Measurements from ENCODE around the gene KCTD20.
"Not testable (repeated sequence)": the region's sequence is repeated elsewhere in the genome, so short reads cannot be mapped to it uniquely, and the experiment has no call there.

KCTD20 gene

DNA sequence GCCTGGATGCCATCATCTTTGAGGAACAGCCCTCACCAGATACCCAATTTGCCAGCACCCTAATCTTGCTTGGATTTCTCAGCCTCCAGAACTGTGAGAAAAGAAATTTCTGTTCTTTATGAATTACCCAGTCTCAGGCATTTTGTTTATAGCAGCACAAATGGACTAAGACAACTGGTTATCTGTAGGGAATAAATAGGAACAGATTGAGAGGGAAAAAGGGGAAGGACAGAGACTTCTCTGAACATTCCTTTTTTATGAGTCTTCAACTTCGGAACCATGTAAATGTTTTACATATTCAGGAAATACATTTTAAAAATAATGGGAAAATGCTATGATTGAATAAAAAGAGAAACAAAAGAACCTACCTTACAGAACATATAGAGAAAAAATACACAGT lies 20.9 kb downstream of the KCTD20 start:
- Histone ChIP-seq H3K36me3 (ENCODE audit: insufficient read depth, low read length) (no peaks in the 10 kb centered on the region), H3K9ac (ENCODE audit: low read depth, low read length) (no peak overlapping the region), H3K9me3 (ENCODE audit: control insufficient read depth, insufficient read depth, low read length) (no peaks in the 10 kb centered on the region), H3K4me1 (ENCODE audit: insufficient read depth, low read length) (peaks cover 6% of the 10 kb centered on the region; the same call in 1 of the 2 replicates)

DNA sequence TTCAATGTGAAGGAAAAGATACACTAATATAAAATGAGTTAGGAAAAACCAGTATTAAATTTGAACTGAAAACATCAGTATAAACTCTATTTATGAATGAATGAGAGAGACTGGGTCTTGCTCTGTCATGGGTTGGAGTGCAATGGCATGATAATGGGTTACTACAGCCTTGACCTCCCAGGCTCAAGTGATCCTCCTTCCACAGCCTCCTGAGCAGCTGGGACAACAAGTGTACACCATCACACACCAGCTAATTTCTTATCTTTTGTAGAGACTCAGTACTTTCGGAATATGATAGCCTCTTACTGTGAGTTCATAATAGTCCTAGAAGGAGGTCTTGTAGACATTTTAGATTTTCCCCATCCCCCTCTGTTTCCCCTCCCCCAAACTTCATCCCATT lies 21.4 kb downstream of the KCTD20 start:
- no peaks in the 10 kb centered on the region for H3K9me3 ChIP-seq (ENCODE audit: control insufficient read depth, insufficient read depth, low read length)
- no peak overlapping the region for H3K9ac ChIP-seq (ENCODE audit: low read depth, low read length)
- H3K36me3 ChIP-seq (ENCODE audit: insufficient read depth, low read length), result no peaks in the 10 kb centered on the region
- H3K4me1 ChIP-seq (ENCODE audit: insufficient read depth, low read length), result peaks cover 6% of the 10 kb centered on the region; the same call in 1 of the 2 replicates

DNA sequence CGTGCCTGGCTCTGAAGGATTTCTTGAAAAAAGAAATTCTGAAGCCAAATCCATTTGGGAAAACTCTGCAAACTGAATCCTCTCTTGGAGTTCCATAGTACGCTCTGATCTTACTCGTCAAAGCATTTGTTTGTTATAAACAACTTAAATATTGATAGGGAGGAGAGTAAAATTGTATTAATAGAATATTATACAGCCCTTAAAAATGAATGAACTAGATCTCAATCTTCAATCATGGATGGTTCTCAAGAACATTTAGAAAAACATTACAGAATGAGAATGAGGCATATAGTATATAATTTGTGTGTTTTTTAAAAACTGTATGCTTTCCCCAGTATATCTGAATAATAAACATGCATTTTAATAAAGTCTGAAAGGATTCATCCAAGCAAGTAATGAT lies 24.8 kb downstream of the KCTD20 start:
- Histone ChIP-seq H3K9ac (ENCODE audit: low read depth, low read length) (no peak overlapping the region), H3K4me1 (ENCODE audit: insufficient read depth, low read length) (peaks cover 6% of the 10 kb centered on the region; the same call in 1 of the 2 replicates), H3K36me3 (ENCODE audit: insufficient read depth, low read length) (peaks cover 3% of the 10 kb centered on the region; the same call in 1 of the 2 replicates), H3K9me3 (ENCODE audit: control insufficient read depth, insufficient read depth, low read length) (no peaks in the 10 kb centered on the region)

DNA sequence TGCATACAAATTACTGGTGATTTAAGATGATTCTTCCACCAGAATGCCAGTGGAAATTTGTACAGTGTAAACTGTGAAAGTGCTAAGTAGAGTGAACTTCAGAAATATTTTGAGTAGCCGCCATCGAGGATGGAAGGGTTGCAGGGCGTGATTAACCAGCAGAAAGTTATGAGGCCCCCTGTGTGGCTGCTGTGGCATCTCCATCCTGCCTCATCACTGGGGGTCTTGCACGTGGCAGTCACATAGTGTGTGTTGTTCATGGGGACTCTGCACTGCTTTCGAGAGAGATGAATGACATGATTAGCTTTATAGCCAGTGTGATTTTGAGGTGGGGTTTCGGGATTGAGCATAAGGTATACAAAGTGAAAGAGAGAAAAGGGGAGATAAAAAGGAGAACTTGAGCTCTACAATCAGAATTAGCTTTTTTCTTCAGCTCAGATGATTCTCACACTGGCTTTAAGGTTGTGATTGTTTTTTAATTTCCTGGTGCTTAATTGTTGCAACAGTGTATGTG lies 26.4 kb downstream of the KCTD20 start:
- Histone ChIP-seq H3K9me3 (ENCODE audit: control insufficient read depth, insufficient read depth, low read length) (no peaks in the 10 kb centered on the region), H3K9ac (ENCODE audit: low read depth, low read length) (no peak overlapping the region), H3K4me1 (ENCODE audit: insufficient read depth, low read length) (peaks cover 3% of the 10 kb centered on the region; the same call in 1 of the 2 replicates), H3K36me3 (ENCODE audit: insufficient read depth, low read length) (peaks cover 3% of the 10 kb centered on the region; the same call in 1 of the 2 replicates)

DNA sequence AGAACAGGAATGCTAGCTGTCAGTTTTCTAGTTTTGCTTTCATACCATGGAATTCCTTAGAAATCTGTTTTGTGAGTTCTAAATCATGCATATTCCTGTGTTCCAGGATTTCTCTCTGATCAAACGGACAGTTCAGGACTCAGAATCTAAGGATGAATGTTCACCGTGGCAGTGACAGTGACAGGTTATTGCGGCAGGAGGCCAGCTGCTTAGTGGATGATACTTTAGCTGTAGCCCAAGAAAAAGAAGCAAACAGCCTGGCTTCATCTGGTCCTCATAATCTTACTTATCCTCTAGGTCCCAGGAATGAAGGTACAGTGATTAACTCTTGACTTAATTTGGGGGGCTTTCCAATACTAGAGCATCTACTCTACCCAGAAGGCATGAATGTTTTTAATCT lies 27.1 kb downstream of the KCTD20 start:
- H3K9me3 ChIP-seq (ENCODE audit: control insufficient read depth, insufficient read depth, low read length), result no peaks in the 10 kb centered on the region
- H3K9ac ChIP-seq (ENCODE audit: low read depth, low read length), result no peak overlapping the region
- no peaks in the 10 kb centered on the region for H3K4me1 ChIP-seq (ENCODE audit: insufficient read depth, low read length)
- H3K36me3 ChIP-seq (ENCODE audit: insufficient read depth, low read length), result peaks cover 3% of the 10 kb centered on the region; the same call in 1 of the 2 replicates

DNA sequence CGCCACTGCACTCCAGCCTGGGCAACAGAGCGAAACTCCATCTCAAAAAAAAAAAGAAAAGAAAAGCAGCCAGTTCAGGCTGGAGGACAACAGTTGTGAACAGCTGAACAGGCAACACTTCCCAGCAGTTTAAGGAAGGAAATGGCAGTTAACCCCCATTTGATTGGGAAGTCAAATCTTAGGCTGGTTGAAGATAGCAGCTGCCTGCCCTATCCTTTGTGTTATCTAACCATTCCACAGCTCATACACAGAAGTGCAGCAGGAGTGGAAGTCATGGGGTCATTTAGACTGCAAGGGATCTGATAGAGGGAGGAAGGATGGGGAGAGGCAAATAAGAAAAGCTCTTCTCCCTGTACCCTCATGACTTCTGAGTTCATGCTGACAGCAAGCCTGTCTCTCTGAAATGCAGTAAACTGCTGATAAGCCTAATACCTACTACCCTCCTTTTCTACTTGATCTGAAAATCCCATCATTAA lies 35.3 kb downstream of the KCTD20 start:
- Histone ChIP-seq H3K9me3 (ENCODE audit: control insufficient read depth, insufficient read depth, low read length) (no peaks in the 10 kb centered on the region), H3K9ac (ENCODE audit: low read depth, low read length) (no peak overlapping the region), H3K4me1 (ENCODE audit: insufficient read depth, low read length) (no peaks in the 10 kb centered on the region), H3K36me3 (ENCODE audit: insufficient read depth, low read length) (peaks cover 13% of the 10 kb centered on the region; the same call in 1 of the 2 replicates)

DNA sequence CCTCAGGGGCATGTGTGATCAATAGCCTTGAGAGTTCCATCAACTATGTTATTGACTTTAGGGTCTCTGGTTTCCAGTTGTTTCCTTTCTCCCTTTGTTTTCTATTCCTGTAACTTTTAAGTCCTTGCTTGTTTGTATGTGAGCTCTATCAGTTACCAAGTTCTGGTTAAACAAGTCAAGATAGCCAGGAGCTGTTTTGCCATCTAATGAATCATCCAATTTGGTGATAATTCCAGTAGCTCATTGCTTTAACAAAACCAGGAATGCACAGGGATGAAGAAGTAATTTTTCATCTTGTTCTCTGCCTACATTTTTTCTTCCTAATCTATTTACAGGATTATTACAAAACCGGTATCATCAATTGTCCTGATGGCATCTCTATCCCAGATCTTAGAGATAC lies 36.5 kb downstream of the KCTD20 start:
- Histone ChIP-seq H3K36me3 (ENCODE audit: insufficient read depth, low read length) (peaks cover 13% of the 10 kb centered on the region; the same call in 1 of the 2 replicates), H3K9me3 (ENCODE audit: control insufficient read depth, insufficient read depth, low read length) (no peaks in the 10 kb centered on the region), H3K9ac (ENCODE audit: low read depth, low read length) (no peak overlapping the region), H3K4me1 (ENCODE audit: insufficient read depth, low read length) (no peaks in the 10 kb centered on the region)

DNA sequence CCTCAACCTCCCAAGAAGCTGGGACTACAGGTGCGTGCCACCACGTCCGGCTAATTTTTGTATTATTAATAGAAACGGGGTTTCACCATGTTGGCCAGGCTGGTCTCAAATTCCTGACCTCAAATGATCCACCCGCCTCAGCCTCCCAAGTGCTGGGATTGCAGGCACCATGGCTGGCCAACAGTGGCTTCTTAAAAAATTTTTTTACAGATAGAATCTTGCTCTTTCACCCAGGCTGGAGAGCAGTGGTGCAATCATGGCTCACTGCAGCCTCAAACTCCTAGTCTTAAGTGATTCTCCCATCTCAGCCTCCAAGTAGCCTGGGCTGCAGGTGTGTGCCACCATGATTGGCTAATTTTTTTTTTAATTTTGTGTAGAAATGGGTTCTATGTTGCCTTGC lies 40.5 kb downstream of the KCTD20 start:
- H3K9ac ChIP-seq (ENCODE audit: low read depth, low read length); H3K4me1 ChIP-seq (ENCODE audit: insufficient read depth, low read length); H3K9me3 ChIP-seq (ENCODE audit: control insufficient read depth, insufficient read depth, low read length): not testable (repeated sequence)
- H3K36me3 ChIP-seq (ENCODE audit: insufficient read depth, low read length), result peaks cover 22% of the 10 kb centered on the region; the same call in 1 of the 2 replicates

DNA sequence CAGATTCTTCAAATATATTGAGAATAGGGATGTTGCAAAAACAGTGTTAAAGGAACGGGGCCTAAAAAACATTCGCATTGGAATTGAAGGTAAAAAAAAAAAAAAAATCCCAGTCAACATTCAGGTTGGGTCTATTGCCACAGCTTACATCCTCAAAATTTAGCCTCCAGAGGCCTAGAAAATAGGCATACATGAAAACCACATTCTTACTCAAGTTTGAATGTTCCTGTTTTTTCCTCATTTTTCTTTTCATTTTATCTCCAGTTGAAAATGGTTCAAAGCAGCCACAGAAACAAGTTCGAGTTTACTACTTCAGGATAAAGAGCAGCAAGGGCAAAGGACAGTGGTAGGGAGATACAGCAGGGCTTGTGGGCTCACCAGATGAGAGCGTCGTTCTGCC lies 41.9 kb downstream of the KCTD20 start:
- no peaks in the 10 kb centered on the region for H3K4me1 ChIP-seq (ENCODE audit: insufficient read depth, low read length)
- H3K36me3 ChIP-seq (ENCODE audit: insufficient read depth, low read length), result peaks cover 28% of the 10 kb centered on the region
- H3K9ac ChIP-seq (ENCODE audit: low read depth, low read length), result no peak overlapping the region
- H3K9me3 ChIP-seq (ENCODE audit: control insufficient read depth, insufficient read depth, low read length), result no peaks in the 10 kb centered on the region

DNA sequence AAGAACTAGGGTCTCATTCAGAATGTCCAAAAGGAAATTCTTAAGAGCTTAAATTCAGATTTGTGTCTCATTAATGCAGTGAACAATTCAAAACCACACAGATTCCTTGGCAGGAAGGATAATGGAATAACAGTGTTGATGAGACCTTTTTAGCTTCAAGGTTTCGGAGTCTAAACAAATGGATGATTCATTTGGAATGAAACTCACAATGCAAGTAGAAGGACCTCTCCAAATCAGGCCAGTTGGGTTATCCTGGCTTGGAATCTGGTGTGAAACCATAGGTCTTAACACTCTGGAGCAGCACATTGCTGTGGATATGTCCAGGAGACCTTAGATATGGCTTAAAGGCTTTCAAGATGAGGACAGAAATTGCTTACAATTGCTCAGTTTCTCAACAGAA lies 44.9 kb downstream of the KCTD20 start:
- Histone ChIP-seq H3K36me3 (ENCODE audit: insufficient read depth, low read length) (peaks cover 15% of the 10 kb centered on the region), H3K9me3 (ENCODE audit: control insufficient read depth, insufficient read depth, low read length) (no peaks in the 10 kb centered on the region)

DNA sequence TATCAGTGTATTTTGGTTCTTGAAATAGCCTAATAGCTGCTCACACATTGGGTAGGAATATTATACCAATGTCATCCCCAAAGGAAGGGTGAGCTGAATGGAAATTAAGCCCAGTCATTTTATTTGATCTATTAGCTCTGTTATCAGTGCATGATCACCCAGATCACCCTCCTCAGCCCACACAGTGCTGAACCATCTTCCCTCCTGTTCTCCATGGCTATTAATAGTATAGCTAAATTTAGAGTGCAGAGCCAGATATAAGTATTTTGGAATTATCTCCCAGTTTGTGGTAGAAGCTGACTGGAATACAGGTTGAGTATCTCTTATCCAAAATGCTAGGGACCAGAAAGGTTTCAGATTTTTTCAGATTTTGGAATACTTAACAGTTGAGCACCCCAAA lies 45.4 kb downstream of the KCTD20 start:
- Histone ChIP-seq H3K36me3 (ENCODE audit: insufficient read depth, low read length) (peaks cover 15% of the 10 kb centered on the region), H3K9me3 (ENCODE audit: control insufficient read depth, insufficient read depth, low read length) (no peaks in the 10 kb centered on the region), H3K9ac (ENCODE audit: low read depth, low read length) (no peak overlapping the region), H3K4me1 (ENCODE audit: insufficient read depth, low read length) (0 out of 2 replicates have a peak, but pooled peaks cover 4% of the 10 kb centered on the region)

More for the DNA sequence above, 44.9 kb downstream of the KCTD20 start:
- Histone ChIP-seq H3K9ac (ENCODE audit: low read depth, low read length) (no peak overlapping the region), H3K4me1 (ENCODE audit: insufficient read depth, low read length) (0 out of 2 replicates have a peak, but pooled peaks cover 4% of the 10 kb centered on the region)

DNA sequence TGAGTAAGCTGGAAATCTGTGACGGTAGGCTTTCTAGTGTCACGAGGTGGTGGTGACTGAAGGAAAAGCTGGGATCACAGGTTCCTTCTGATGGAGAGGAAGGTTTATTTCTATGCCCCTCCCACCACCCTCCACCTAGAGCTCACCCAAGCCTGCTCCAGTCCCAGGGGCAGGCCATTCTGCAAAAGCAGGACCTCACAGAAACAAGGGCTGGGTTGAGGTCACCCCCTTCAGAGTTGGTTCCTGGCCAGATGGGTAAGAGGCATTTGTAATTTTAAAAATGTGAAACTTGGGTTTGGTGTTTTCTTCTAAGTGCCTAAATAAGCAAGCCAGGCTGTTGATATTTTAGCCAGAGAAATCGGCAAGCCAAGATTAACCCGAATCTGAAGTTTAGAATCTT lies 46.6 kb downstream of the KCTD20 start:
- peaks cover 17% of the 10 kb centered on the region for H3K36me3 ChIP-seq (ENCODE audit: insufficient read depth, low read length)
- peaks cover 15% of the 10 kb centered on the region for H3K4me1 ChIP-seq (ENCODE audit: insufficient read depth, low read length)
- no peak overlapping the region for H3K9ac ChIP-seq (ENCODE audit: low read depth, low read length)
- H3K9me3 ChIP-seq (ENCODE audit: control insufficient read depth, insufficient read depth, low read length), result no peaks in the 10 kb centered on the region

DNA sequence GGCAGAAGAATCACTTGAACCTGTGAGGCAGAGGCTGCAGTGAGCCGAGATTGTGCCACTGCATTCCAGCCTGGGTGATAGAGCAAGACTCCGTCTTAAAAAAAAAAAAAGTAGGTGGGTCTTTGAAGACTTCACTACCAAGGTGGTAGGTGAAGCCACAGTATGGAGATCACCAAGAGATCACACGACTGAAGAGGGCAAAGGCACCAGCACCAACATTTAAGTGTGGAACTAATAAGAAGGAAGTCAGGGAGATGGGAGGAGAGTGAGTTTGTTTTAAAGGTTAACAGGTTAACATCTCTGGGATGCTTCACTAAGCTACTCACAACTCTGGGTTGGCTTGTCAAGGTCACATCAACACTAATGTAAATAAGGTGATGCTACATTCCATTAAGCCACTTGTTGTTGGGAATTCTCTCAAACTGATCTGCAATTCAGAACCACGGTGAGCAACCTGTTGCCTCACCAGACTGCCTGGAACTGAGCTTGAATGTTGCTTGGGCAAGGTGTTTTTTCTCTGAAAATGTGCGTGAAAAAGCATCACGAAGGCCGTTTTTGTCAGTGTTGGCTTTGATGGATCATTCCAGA lies 48.7 kb downstream of the KCTD20 start:
- Histone ChIP-seq H3K9me3 (ENCODE audit: control insufficient read depth, insufficient read depth, low read length) (no peaks in the 10 kb centered on the region), H3K36me3 (ENCODE audit: insufficient read depth, low read length) (peaks cover 18% of the 10 kb centered on the region), H3K9ac (ENCODE audit: low read depth, low read length) (no peak overlapping the region), H3K4me1 (ENCODE audit: insufficient read depth, low read length) (peaks cover 15% of the 10 kb centered on the region)

DNA sequence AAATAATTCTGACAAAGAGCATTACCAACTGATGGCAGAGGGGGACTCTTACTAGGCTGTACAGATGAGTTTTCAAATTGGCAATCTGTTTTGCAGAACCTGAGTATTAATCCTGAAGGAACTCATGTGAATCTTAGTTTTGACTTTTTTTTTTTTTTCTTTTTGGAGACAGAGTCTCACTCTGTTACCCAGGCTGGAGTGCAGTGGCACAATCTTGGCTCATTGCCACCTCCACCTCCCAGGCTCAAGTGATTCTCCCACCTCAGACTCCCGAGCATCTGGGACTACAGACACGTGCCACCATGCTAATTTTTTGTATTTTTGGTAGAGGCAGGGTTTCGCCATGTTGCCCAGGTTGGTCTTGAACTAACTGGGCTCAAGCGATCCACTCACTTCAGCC lies 49.3 kb downstream of the KCTD20 start:
- H3K9me3 ChIP-seq (ENCODE audit: control insufficient read depth, insufficient read depth, low read length), result no peaks in the 10 kb centered on the region
- H3K36me3 ChIP-seq (ENCODE audit: insufficient read depth, low read length), result peaks cover 14% of the 10 kb centered on the region
- H3K4me1 ChIP-seq (ENCODE audit: insufficient read depth, low read length), result peaks cover 15% of the 10 kb centered on the region
- no peak overlapping the region for H3K9ac ChIP-seq (ENCODE audit: low read depth, low read length)

DNA sequence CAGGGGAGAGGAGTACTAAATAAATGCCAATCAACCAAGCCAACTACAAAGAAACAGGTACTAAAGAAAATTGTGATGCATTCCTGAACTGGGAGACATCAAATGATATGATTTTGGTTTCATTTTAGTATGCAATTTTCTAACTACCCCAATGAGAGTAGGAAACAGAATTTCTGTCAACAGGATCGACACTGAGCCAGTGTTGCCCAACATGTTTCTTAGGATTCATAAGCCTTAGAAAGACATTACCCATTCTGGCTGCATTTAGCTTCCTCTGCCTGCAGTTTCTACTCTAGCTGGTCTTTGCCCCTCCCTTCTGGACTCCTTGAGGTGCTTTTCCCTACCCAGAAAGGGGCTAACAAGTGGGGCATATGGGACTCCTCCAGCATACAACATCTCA lies 49.8 kb downstream of the KCTD20 start:
- Histone ChIP-seq H3K9me3 (ENCODE audit: control insufficient read depth, insufficient read depth, low read length) (no peaks in the 10 kb centered on the region), H3K36me3 (ENCODE audit: insufficient read depth, low read length) (peaks cover 14% of the 10 kb centered on the region), H3K9ac (ENCODE audit: low read depth, low read length) (no peak overlapping the region), H3K4me1 (ENCODE audit: insufficient read depth, low read length) (peaks cover 15% of the 10 kb centered on the region)
